Glutamatergic neuron (in vitro differentiated cells): Measurements from ENCODE around the gene IMMP2L. TPM values are rescaled to one million over a fixed set of nuclear protein-coding genes. Genes with fewer than 3 reads are reported as not detected.

Experiments
- DNase-seq: peaks from one replicate; pipeline ENCODE4 v3.0.0; 2022
- H3K27ac Mint-ChIP-seq: one replicate; pipeline ENCODE4 v1.8.0; 2020; ENCODE audit warnings: mild to moderate bottlenecking, mixed read lengths, inconsistent platforms; ENCODE audit not compliant: unreplicated experiment
- H3K27me3 Mint-ChIP-seq: one replicate; pipeline ENCODE4 v1.8.0; 2020; ENCODE audit warnings: mild to moderate bottlenecking, moderate library complexity, mixed read lengths, inconsistent platforms; ENCODE audit not compliant: unreplicated experiment
- H3K36me3 Mint-ChIP-seq: one replicate; pipeline ENCODE4 v1.8.0; 2020; ENCODE audit warnings: mild to moderate bottlenecking, mixed read lengths, inconsistent platforms; ENCODE audit not compliant: unreplicated experiment
- H3K4me1 Mint-ChIP-seq: one replicate; pipeline ENCODE4 v1.8.0; 2020; ENCODE audit warnings: mild to moderate bottlenecking, low read depth, mixed read lengths, inconsistent platforms; ENCODE audit not compliant: unreplicated experiment
- H3K4me3 Mint-ChIP-seq: one replicate; pipeline ENCODE4 v1.8.0; 2020; ENCODE audit warnings: mild to moderate bottlenecking, mixed read lengths, inconsistent platforms; ENCODE audit not compliant: unreplicated experiment
- H3K9me3 Mint-ChIP-seq: one replicate; pipeline ENCODE4 v1.8.0; 2020; ENCODE audit warnings: mild to moderate bottlenecking, moderate library complexity, mixed read lengths, inconsistent platforms; ENCODE audit not compliant: unreplicated experiment
- CTCF ChIP-seq: fragments of 200-600 bp; sonication (generic); IDR thresholded peaks from one replicate; pipeline ENCODE4 v1.5.0; 2021; ENCODE audit not compliant: partially characterized antibody, unreplicated experiment
- total RNA-seq: library from RNA; stranded (reverse); fragmentation: NEBNext Ultra II Directional; extraction: Animal tissue kit (Norgen Biotek cat#: 25700); gene quantifications from one replicate; pipeline ENCODE4 v1.2.1, GENCODE V29; 2021; ENCODE audit not compliant: unreplicated experiment

The IMMP2L gene
- total RNA-seq, 1 donor from 2014 or later: 9.6 TPM

GRCh38 chr7:111528331-111528730, 34.0 kb downstream of the IMMP2L start:
- H3K4me3 Mint-ChIP-seq: no peak overlapping the region
- H3K36me3 Mint-ChIP-seq: no peaks in the 10 kb centered on the region
- TF ChIP-seq CTCF: no peak
- peaks cover 7% of the 10 kb centered on the region for H3K4me1 Mint-ChIP-seq
- H3K27ac Mint-ChIP-seq: no peak overlapping the region
- no peak for DNase-seq
- no peaks in the 10 kb centered on the region for H3K27me3 Mint-ChIP-seq
- H3K9me3 Mint-ChIP-seq: no peaks in the 10 kb centered on the region

GRCh38 chr7:111527545-111527944, 34.7 kb downstream of the IMMP2L start:
- H3K36me3 Mint-ChIP-seq: no peaks in the 10 kb centered on the region
- H3K27ac Mint-ChIP-seq: no peak overlapping the region
- H3K27me3 Mint-ChIP-seq: no peaks in the 10 kb centered on the region
- H3K4me1 Mint-ChIP-seq: peaks cover 2% of the 10 kb centered on the region
- no peak overlapping the region for H3K4me3 Mint-ChIP-seq
- no peak for TF ChIP-seq CTCF
- no peak for DNase-seq
- no peaks in the 10 kb centered on the region for H3K9me3 Mint-ChIP-seq

- H3K27ac Mint-ChIP-seq: no peak overlapping the region
- no peaks in the 10 kb centered on the region for H3K27me3 Mint-ChIP-seq
- H3K9me3 Mint-ChIP-seq: no peaks in the 10 kb centered on the region
- no peak for DNase-seq
- H3K4me3 Mint-ChIP-seq: no peak overlapping the region
- no peaks in the 10 kb centered on the region for H3K36me3 Mint-ChIP-seq
- no peak for TF ChIP-seq CTCF
- no peaks in the 10 kb centered on the region for H3K4me1 Mint-ChIP-seq
These were observed 37.2 kb downstream of the IMMP2L start for GRCh38 chr7:111525100-111525499.

GRCh38 chr7:111521660-111522059, 40.6 kb downstream of the IMMP2L start:
- Mint-ChIP-seq H3K36me3 (no peaks in the 10 kb centered on the region), H3K27ac (no peak overlapping the region), H3K27me3 (no peaks in the 10 kb centered on the region), H3K4me1 (no peaks in the 10 kb centered on the region), H3K9me3 (no peaks in the 10 kb centered on the region), H3K4me3 (no peak overlapping the region)
- no peak for TF ChIP-seq CTCF
- DNase-seq: no peak

GRCh38 chr7:111518264-111518663, 44.0 kb downstream of the IMMP2L start:
- Mint-ChIP-seq H3K27ac (no peak overlapping the region), H3K4me3 (no peak overlapping the region), H3K27me3 (no peaks in the 10 kb centered on the region), H3K9me3 (no peaks in the 10 kb centered on the region), H3K36me3 (no peaks in the 10 kb centered on the region), H3K4me1 (no peaks in the 10 kb centered on the region)
- no peak for TF ChIP-seq CTCF
- no peak for DNase-seq
